Urothelium cell line (cell line): ENCODE results near the gene CTDP1.
"Not testable (repeated sequence)": the region's sequence is repeated elsewhere in the genome, so short reads cannot be mapped to it uniquely, and the experiment has no call there.

Experiments used
- DNase-seq: peaks from one replicate; pipeline ENCODE4 v3.0.0; 2011; ENCODE audit warnings: low spot score, mixed read lengths
- FAIRE-seq: peaks from 2 replicates; lab custom pipeline; 2011; peaks lifted over from hg19 to GRCh38; lab: Jason Lieb, UNC

CTDP1 gene

DNA sequence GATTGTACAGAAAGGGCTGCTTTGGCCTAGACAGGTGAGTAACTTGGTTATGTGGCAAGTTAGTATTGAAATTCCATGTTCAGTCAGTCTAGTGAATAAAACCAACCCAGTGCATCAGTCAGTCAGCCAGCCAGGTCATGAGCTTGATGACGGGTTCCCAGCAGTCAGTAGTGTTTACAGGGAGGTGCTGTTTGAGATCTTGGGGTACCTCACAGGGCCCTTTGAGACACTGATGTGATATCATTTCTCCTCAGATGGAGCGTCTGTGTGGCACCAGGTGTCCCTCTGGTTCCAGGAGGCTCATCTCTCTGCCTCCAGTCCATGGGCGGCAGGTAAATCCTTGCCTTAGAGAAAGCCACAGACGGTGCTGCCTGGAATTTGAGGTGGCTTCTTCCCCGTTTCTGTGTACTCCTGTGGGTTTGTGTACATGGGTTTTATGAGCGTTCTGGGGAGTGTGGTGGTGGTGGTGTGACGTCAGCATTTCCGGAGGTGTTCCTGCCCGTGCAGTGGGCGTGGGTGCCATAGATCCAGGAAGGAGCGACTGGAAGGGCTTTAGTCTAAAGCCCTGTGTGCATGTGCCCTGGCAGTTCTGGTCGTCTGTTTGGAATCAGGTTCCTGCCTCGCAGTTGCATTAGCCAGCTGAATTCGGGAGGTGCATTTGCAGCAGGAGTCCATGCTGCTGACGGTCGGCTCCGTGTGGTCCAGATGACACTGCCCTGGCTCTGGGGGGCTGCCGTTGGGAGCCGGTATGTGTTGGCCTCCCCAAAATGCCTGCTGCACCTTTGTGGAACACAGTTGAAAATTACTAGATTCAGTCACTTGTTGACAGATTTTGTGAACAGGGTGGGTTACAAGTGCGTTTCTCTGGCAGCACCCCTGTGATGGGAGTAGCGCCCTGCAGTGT lies 2.1 kb downstream of the CTDP1 start:
- FAIRE-seq (no peak), DNase-seq (no peak)

DNA sequence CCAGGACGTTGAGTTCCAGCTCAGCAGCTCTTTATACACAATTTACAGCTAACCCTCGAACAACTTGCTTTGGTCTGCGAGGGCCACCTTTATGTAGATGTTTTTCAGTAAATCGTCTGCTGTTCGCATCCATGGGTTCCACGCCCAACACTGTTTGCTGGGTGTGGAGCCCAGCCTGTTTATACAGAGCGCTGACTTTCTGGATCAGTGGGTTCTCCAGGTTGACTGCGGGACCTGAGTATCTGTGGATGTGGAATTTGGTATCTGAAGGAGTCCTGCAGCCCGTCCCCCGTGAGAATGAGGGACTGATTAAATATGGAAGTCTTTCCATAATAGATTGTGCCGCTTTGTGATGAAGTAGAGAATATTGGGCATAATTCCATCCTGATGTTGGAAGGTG lies 2.9 kb downstream of the CTDP1 start:
- no peak for DNase-seq
- no peak for FAIRE-seq

DNA sequence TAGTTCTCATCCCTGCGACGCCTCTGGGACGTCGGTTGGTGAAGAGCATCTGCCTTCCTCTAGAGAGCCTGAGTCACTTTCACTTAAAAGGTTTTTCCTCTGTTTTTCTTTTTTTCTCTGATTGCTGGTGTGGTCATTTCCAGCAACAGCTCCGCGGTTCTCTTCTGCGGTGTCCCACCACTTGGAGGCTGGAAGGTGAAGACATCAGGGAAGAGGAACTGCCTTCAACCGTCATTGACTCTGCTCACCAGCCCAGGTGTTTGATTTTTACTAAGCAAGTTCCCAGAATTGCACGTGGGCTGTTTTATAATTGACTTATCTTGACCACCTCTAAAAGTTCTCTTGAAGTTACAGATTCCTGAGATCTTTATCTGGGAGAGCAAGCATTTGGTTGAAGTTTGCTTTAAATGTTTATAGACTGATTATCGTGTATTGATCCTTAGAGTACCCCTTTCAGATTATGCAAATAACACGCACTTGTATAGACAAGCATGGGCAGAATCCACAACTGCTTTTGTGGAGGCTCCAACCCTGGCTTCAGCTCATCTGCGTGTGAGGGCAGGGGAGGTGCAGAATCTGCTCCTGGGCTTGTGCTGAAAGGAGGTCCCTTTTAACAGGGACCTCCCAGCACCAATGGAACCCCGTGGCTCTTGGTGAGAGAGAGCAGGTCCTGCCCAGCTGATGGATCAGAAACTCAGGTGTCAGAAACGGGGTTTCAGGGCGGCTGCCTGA lies 3.5 kb downstream of the CTDP1 start:
- DNase-seq: no peak
- FAIRE-seq: no peak

DNA sequence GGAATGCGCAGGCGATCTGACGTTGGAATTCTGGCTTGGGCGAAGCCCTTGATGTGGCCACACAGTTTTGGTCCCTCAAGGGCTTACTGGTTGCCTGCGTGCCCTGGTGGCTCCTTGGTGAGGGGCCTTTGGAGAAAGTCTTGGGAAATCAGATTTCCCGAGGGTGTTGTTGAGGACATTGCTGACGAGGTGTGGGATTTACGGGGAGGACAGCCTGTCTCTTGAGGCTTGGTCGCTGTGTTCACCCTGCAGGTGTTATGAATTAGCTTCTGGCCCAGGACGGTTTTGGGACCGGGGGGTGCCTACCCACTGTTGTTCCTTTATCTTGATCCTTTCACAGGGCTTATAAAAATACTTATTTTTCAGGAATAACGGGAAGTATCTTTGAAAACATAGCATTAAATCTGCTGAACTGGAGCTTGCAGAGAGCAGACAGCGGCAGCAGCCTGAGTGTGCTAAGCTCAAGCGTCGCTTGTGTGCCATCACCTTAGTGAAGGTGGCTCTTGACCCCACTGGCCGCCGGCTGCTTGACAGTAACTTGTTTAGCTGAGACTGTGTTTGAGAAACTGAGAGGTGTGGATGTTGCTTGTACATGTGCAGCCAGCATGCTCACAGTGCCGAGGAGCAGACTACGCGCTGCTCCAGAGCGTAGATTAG lies 4.2 kb downstream of the CTDP1 start:
- DNase-seq (no peak), FAIRE-seq (no peak)

DNA sequence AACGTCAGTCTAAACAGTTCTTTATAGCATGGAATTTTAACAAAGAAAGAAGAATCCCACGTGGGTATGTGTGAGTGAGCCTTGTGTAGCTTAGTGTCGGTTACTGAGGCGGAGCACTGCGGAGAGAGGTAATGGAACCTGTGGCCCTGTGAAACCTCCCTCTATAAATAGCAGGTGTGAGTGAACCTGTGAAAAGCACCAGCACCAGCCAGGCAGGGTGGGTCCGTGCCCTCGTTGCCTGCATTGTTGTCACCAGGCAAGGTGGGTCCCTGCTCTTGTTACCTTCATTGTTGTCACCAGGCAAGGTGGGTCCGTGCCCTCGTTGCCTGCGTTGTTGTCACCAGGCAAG lies 4.7 kb downstream of the CTDP1 start:
- FAIRE-seq (no peak), DNase-seq (no peak)

DNA sequence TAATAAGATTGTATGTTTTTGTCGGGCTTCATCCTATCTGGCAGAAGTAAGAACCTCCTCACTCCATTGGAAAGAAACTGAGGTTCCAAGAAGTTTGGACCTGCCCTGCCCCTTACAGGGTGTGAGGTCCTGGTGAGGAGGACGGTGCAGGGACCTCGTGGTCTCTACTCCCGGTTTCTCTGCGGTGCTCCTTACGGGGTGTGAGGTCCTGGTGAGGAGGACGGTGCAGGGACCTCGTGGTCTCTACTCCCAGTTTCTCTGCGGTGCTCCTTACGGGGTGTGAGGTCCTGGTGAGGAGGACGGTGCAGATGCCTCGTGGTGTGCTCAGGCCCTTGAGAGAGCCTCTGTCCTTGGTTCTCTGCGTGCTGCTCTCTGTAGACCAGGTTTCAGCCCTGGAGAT lies 5.2 kb downstream of the CTDP1 start:
- DNase-seq: no peak
- FAIRE-seq: no peak

DNA sequence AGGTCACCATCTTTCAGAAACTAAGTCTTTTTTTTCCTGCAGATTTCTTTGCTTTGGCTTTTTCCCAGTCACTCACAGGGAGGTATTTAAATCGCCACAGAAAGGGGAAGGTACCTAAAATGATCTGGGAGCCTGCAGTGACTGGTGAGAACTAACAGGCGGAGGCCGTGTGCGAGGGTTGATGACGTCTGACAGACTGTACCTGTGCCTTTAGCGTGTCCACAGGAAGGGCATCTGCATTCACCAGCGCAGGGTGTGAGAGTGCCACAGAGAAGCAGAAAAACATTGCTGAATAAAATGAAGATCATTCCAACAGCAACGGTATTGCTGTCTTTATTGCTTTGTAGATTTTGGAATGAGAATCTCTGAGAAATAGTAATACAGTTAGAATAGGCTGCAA lies 5.7 kb downstream of the CTDP1 start:
- no peak for FAIRE-seq
- DNase-seq: no peak

DNA sequence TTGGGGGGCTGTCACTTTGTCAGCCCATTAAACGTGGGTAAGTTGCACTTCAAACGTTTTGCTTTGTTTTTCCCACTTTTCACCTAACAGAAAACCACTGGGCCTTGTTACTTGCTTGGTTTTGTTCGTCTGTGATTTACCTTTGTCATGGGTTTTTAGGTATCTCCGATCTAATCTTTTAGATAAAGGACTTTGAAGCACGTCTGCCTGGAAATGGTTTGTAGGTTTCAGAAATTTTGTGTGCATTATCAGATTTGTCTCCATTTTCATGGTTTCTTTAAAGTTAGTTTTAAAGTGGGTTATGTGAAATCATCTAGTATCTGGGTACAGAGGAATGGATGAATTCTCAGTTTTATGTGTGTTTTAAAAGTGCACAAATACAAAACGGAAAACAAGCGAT lies 6.4 kb downstream of the CTDP1 start:
- DNase-seq (no peak), FAIRE-seq (no peak)

DNA sequence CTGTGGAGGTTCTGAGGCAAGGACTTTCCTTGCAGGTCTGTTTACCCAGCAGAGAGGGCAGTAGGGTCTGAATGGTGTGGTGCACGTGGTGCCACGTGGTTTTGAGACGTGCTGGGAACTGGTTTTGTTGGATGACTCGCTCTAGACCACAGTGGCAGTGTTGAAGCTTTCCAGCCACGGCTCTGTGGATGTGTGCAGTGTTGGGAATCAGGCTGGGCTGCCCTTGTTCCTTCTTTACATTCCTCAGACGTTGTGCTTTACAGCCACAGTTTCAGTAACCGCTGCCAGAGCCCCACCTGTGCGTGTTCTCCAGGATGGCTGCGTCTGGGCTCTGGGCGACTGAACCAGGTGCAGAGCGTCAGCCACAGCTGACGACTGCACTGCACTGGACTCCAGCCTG lies 8.2 kb downstream of the CTDP1 start:
- no peak for DNase-seq
- no peak for FAIRE-seq

DNA sequence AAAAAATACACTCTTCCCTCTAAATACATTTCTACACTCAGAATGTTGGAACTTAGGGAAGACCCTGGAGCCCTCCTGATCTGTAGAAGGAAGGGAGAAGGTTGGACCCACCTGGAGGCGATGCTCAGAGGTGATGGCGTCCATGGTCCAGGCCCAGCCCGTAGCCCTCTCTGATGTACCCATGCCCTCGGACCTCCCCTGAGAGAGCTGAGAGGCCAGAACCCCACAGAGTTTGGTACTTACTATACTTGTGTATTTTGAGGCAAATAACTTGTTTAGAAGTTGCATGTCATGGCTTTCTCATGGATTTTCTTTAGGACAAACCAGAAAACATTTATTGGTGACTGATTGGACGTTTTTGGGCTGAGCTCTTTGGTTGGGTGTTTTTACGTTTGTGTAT lies 10.5 kb downstream of the CTDP1 start:
- FAIRE-seq: no peak
- DNase-seq: no peak

DNA sequence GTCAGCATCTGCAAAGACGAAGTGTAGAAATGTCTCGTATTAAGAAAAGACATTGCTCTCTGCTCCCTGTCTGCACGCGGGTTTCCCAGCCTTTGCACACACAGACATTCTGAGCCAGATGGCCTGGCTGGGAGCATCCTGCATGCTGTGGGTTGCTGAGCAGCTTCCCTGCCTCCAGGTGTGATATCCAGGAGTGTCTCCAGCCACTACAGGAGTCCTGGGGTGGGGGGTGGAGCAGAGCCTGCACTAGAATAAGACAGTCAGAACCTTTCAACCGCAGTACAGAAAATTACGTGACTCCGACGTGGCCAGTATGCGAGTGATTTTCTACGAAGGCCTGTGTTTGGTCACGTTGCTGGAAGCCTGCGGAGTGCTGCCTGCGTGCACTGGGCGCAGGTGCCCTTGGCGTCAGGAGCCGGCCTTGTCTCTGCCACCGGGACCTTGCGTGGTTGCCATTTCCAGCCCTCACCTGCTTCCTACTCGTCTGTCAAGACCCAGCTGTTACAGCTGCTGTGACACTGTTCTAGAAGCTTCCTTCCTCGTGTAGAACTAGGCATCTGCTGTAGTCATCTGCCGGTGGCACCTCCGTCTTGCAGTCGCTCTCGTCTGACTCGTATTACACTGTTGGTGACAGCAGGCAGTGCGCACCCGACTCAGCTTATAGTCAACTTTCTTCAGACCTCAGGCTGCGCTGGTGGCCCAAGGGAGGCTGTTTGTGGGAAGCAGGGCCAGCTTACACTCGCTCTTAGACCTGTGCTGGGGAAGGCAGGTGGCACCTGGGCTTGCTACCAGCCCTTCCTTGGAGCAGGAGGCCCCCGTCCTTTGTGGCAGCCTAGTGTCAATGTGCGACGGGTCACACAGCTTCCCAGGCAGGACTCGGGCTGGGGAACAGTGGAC lies 11.2 kb downstream of the CTDP1 start:
- FAIRE-seq: no peak

DNA sequence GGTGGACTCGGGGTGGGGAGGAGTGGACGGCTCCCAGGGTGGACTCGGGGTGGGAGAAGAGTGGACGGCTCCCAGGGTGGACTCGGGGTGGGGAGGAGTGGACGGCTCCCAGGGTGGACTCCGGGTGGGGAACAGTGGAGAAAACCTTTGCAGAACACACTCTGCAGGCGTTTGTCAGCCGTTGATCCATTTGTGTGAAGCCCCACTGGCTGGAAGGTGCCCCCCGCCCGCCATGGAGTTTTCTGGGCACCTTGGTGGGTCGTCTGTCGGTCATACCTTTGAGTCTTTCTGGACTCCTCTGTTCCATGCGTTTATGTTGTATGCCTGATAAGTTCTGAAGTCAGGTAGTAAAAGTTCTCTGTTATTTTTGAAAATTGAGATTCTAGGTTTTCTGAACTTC lies 12.5 kb downstream of the CTDP1 start:
- FAIRE-seq (no peak), DNase-seq (no peak)

More for the DNA sequence above, 11.2 kb downstream of the CTDP1 start:
- no peak for DNase-seq

DNA sequence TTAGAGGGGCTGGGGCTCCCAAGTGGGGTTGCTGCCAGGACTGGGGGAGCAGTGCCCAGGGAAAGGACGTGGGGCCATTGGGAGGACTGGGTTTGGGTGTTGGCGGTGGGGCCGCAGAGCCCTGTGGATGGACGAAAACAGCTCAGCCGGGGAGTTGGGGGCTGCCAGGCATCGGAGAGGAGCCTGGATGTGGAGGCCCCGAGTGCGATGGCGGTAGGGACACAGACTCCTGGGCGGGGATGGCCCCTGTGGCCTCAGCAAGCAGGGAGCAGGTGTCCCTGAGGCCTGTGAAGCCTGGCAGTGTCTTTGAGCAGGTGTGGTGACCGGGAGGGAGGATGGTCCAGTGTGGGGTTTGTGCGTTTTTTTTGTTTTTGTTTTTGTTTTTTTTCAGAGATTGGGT lies 13.3 kb downstream of the CTDP1 start:
- DNase-seq: no peak
- no peak for FAIRE-seq

DNA sequence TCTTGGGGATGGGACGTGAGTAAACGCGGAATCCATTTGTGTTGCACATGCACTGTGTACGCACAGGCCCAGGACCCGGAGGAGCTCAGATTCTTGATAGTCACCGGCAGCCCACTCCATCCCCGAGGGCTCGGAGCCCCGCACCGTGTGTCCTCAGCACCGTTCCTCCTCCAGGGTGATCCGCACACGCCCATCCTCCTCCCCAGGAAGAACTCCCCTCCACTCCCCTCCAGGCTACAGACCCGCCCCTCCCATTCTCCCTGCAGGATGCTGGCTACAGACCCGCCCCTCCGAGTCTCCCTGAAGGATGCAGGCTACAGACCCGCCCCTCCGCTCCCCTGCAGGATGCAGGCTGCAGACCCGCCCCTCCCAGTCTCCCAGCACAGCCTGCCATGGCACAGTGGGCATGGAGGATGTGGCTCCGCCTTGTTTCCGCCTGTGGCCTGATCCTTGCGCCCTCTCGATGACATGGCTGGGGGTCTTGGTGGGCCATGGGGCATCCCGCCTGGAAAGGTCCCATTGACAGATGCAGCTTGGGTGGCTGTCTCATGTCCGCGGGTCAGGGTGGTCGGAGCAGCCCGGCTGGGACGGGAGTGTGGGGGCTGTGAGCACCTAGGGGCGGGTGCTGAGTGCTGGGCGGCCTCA lies 14.1 kb downstream of the CTDP1 start:
- DNase-seq (no peak), FAIRE-seq (no peak)

DNA sequence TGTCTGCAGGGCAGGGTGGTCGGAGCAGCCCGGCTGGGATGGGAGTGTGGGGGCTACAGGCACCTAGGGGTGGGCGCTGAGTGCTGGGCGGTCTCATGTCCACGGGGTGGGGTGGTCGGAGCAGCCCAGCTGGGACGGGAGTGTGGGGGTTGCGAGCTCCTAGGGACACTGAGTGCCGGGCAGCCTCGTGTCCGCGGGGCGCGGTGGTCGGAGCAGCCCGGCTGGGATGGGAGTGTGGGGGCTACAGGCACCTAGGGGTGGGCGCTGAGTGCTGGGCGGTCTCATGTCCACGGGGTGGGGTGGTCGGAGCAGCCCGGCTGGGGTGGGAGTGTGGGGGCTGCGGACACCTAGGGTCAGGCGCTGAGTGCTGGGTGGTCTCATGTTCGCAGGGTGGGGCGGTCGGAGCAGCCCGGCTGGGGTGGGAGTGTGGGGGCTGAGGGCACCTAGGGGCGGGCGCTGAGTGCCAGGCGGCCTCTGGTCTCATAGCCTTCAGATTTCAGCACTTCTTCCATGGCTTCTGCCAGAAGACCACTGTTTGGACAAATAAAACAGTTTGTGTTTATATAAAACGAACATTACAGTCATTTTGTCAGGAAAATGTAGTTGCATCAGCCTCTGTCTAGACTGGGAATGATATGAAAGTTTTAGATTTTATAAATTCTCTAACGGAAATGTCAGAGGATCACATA lies 14.7 kb downstream of the CTDP1 start:
- not testable (repeated sequence) for FAIRE-seq, DNase-seq

DNA sequence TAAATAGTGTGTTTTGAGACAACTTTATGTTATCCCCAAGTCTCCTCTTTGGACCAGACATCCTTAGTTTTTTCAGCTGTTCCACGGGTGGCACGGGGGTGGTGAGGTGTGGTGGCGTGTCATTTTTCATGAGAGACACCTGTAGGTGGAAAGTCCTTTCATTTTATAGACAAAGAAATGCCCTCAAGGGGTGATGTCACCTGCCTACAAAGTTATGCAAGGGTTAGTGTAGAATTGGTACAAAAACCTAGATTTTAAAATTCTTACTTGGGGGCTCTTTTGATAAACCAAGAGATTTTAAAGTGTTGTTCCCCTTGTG lies 15.3 kb downstream of the CTDP1 start:
- DNase-seq (no peak), FAIRE-seq (no peak)

DNA sequence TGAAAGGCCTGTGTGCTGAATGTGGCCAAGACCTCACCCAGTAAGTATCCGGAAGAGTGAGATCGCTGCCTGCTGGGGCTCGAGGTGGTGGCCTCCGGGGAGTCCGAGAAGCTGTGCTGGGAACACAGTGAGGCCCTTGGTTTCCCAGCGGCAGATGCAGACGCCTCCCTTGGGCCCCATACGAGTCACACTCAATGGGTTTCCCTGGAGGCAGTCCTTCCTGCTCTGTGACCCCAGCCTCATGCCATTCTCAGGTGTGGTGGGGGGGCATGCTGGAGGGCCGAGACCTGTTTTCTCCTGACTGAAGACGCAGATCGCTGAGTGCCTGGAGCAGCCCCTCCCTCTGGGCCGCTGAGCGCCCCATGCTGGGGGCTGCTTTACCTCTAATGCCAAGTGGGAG lies 15.7 kb downstream of the CTDP1 start:
- DNase-seq (no peak), FAIRE-seq (no peak)

DNA sequence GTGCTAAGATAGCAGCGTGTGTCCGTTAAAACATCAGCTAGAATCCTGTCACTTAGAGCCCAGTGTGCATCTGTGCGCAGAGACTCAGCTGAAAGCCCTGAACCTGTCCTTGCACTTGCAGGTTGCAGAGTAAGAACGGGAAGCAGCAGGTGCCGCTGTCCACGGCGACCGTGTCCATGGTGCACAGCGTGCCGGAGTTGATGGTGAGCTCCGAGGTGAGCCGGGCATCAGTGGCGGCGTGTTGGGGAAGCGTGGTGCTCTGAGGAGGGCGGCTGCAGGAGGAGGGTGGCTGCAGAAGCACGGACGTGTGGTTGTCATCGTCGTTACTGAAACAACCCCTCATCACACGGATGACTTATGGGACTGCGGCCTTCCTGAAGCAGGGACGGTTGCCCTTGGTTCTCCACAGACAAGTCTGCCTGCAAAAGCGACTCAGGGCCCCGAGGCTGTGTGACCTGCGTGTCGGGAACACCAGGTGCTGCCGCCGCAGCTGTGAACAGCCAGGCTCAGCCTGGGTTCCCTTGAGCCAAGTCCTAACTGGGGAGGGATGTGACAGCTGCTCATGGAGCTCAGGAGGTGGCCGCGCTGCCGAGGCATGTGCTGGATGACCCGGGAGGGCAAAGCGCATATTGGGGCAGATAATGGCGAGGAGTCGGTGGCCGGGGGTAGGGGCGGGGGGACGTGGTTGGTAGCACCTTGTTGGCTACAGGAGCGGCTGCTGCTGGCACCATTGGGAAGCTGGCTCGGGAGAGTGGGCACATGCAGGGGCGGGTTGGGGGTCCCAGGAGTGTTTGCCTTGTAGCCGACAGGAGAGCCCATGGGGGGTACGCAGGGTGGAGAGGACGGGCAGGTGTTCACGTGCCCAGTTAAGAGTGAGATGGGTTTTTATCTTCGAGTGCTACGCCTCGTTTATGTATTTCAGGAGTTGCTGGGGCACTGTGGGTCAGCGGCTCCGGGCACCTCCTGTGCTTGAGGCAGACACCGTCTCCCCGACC lies 16.6 kb downstream of the CTDP1 start:
- FAIRE-seq (no peak), DNase-seq (no peak)

DNA sequence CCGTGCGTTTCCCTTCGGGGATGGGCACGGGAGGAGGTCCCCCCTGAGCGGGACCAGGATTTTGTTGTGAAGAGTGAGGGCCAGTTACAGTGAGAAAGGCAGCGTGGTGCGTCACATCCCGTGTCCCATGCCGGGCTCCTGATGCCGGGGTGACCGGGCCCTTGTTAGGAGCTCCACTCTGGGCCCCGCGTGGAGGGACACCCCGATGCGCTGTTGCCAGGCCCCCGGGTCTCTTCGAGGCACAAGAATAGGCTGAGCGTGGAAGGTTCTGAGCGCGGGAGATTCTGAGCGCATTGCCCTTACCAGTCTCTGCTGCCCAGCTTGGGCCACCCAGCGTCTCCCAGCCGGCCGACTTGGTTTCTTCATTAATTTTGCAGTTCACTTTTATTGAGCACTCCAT lies 17.6 kb downstream of the CTDP1 start:
- DNase-seq (no peak), FAIRE-seq (no peak)
